Esophagus muscularis mucosa (tissue), 3 donors: ENCODE data around the gene CCDC92B.

Source experiments
- POLR2A ChIP-seq: fragments of 450-650 bp; IDR thresholded peaks from one replicate; pipeline ENCODE4 v1.6.1; 2017; ENCODE audit warnings: antibody characterized with exemption, moderate library complexity, mild to moderate bottlenecking, low read depth
- TF ChIP-seq, protein P1 (sequence below), 3 experiments: fragments of 200-600 bp in 2 of 3; fragments of 450-650 bp in 1 of 3; sonication (generic) in 2 of 3; IDR thresholded peaks; one replicate each; pipeline ENCODE4 v1.5.1; 2017 to 2019; ENCODE audit warnings: antibody characterized with exemption in 3 of 3, mild to moderate bottlenecking in 2 of 3, moderate library complexity in 1 of 3

DNA sequence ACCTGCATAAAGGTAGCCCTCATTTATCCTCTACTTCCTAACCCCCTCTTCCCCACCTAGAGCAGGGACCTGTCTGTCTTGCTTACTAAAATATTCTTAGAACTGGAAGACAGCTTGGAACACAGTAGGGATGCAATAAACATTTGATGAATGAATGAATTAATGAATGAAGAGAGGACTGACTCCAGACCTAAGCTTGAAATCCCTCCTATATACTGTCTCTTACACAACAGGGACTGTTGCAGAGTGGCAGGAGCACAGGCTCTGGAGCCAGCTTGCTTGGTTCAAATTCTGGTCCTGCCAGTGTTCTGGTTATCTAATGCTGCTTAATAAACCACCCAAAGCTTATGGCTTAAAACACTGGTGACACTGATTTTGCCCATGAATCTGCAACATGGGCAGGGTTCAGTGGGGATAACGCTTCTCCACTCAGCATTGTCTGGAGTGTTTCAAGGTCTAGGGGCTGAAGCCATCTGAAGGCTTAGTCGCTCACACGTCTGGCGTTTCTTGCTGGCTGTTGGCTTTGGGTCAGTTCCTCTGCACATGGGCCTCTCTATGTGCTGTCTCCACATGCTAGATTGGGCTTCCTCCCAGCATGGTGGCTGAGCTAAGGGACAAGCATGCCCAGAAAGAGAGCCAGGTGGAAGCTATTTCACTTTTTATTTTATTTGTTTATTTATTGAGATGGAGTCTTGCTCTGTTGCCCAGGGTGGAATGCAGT is 34.0 kb upstream of the CCDC92B start:
- TF ChIP-seq, protein P1, sequence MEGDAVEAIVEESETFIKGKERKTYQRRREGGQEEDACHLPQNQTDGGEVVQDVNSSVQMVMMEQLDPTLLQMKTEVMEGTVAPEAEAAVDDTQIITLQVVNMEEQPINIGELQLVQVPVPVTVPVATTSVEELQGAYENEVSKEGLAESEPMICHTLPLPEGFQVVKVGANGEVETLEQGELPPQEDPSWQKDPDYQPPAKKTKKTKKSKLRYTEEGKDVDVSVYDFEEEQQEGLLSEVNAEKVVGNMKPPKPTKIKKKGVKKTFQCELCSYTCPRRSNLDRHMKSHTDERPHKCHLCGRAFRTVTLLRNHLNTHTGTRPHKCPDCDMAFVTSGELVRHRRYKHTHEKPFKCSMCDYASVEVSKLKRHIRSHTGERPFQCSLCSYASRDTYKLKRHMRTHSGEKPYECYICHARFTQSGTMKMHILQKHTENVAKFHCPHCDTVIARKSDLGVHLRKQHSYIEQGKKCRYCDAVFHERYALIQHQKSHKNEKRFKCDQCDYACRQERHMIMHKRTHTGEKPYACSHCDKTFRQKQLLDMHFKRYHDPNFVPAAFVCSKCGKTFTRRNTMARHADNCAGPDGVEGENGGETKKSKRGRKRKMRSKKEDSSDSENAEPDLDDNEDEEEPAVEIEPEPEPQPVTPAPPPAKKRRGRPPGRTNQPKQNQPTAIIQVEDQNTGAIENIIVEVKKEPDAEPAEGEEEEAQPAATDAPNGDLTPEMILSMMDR (IDR thresholded peaks at IDR 0.05): no peak
- TF ChIP-seq POLR2A: no peak
